ENCODE results near the gene CLDN9.

Gene CLDN9

DNA sequence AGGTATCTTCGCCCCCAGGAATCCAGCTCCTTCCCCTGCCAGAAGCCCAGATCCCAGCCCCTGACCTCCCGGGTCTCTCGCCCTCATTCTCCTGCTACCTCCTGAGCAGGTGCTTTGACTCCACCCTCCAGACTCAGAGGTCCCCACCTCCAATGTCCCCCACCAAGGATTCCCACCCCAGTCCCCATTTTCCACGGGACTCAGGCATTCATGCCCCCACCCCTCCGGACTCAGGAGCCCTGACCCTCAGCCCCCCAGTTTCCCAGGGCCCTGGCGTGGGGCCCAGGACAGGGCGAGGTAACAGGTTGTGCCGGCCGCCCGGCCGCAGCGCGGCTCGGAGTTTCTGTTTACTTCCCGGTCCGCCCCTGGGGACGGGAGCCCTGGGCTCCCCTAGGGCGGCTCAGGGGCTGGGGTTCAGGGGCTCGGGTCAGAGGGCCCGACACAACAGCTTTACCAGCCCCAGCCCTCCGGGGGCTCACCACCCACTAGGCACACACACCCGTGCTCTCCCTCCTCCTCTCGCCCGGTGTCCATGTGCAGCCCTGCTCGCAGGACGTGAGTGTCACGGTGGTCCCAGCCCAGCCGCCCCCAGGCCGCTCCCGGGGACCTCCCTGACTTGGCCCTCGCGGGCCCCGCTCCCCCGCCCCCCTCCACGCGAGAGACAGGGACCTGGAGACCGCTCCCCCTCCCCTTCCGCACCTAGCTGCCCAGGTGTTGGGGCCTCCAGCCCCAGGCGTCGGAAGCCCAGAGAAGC, 23.4 kb downstream of the CLDN9 start:
- no peaks in the 10 kb centered on the region for H3K36me3 ChIP-seq (ENCODE audit: insufficient read depth, low read length)
- peaks cover 4% of the 10 kb centered on the region; the same call in 1 of the 2 replicates for H3K4me1 ChIP-seq (ENCODE audit: insufficient read depth, low read length)
- H3K9me3 ChIP-seq (ENCODE audit: control insufficient read depth, insufficient read depth, low read length) = no peaks in the 10 kb centered on the region
- H3K9ac ChIP-seq (ENCODE audit: low read depth, low read length) = peak overlapping the region; percentile 35

DNA sequence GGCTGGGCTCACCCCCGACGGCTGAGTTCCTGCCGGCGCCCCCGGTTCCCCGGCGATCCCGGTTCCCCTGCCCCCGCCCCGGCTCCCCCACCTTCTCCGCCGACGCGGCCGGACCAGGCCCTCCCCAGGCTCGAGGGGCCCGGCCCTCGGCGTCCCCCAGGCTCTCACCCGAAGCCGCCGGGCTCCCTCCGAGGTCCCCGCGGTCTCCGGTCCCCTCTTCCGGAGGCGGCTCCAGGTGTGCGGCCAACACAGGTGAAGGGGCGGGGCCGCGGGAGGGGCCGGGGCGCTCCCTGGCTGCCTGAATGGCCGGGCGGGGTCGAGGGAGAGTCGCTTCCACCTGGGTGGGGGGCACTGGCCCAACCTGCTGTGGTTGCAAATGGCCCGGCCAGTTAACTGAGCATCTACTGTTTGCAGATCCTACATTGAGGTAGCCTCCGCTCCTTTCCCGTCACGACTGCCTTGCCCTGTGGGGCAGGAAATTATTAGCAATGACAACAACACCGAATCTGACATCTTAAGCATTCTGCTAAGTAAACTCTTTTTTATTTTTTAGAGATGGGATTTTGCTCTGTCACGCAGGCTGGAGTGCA, 24.1 kb downstream of the CLDN9 start, which contains the start of gene BICDL2:
Gene BICDL2 (minus strand): TSS at position 219 of the 590 bp plus-strand sequence. CDS start 1,448 bp downstream, outside the sequence.
- no peaks in the 10 kb centered on the region for H3K4me1 ChIP-seq (ENCODE audit: insufficient read depth, low read length)
- H3K9ac ChIP-seq (ENCODE audit: low read depth, low read length) = peak within 1 kb of the TSS; percentile 35
- no peaks in the 10 kb centered on the region for H3K36me3 ChIP-seq (ENCODE audit: insufficient read depth, low read length)
- no peaks in the 10 kb centered on the region for H3K9me3 ChIP-seq (ENCODE audit: control insufficient read depth, insufficient read depth, low read length)

DNA sequence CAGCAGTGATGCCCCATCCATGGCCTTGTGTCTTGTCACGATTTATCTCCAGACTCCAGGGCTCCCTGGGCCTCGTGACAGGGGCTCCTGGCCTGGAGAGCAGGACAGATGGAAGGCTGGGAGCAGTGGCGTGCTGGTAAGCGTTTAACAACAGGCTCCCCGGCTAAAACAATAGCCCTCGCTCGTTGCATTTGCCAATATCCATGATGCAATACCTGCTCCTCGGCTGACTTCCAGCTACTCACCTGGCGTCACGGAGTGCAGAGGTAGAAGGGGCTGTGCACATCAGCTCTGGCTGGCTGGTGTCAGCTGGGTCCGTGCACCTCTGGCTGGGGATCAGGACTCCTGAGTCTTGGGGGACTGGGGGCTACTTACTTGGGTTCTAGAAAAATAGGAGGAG, 25.5 kb downstream of the CLDN9 start:
- H3K36me3 ChIP-seq (ENCODE audit: insufficient read depth, low read length) = no peaks in the 10 kb centered on the region
- no peaks in the 10 kb centered on the region for H3K9me3 ChIP-seq (ENCODE audit: control insufficient read depth, insufficient read depth, low read length)
- no peaks in the 10 kb centered on the region for H3K4me1 ChIP-seq (ENCODE audit: insufficient read depth, low read length)
- no peak overlapping the region for H3K9ac ChIP-seq (ENCODE audit: low read depth, low read length)

DNA sequence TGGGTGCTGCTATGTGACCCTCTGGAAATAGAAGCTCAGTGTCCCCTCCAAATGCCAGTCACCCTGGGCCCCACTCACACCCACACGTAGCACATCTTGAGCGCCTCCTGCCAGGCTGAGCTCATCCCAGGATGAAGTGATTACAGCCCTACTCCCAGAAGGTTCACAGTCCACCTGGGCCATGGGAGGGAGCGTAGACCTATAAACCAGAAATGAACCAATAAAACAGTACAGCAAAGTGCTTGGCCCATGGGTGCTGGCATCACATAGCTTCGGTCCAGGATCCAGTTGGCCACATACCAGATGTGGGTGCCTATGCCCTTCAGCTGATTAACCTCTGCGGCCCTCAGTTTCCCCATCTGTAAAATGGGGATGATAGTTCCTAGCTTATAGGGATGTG, 26.2 kb downstream of the CLDN9 start:
- Histone ChIP-seq H3K9ac (ENCODE audit: low read depth, low read length) (no peak overlapping the region), H3K9me3 (ENCODE audit: control insufficient read depth, insufficient read depth, low read length) (no peaks in the 10 kb centered on the region), H3K36me3 (ENCODE audit: insufficient read depth, low read length) (no peaks in the 10 kb centered on the region), H3K4me1 (ENCODE audit: insufficient read depth, low read length) (no peaks in the 10 kb centered on the region)

DNA sequence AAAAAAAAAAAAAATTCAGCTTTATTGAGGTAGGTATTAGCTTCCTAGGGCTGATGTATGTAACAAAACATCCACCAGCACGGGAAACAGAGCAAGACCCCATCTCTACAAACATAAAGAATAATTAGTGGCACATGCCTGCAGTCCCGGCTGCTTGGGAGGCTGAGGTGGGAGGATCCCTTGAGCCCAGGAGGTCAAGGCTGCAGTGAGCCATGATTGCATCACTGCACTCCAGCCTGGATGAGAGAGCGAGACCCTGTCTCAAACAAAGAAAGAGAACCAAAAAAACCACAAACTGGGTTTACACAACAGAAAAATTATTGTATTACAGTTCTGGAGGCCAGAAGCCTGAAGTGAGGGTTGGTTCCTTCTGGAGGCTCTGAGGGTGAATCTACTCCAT, 29.7 kb downstream of the CLDN9 start:
- no peak overlapping the region for H3K9ac ChIP-seq (ENCODE audit: low read depth, low read length)
- H3K36me3 ChIP-seq (ENCODE audit: insufficient read depth, low read length) = no peaks in the 10 kb centered on the region
- H3K4me1 ChIP-seq (ENCODE audit: insufficient read depth, low read length) = no peaks in the 10 kb centered on the region
- no peaks in the 10 kb centered on the region for H3K9me3 ChIP-seq (ENCODE audit: control insufficient read depth, insufficient read depth, low read length)

DNA sequence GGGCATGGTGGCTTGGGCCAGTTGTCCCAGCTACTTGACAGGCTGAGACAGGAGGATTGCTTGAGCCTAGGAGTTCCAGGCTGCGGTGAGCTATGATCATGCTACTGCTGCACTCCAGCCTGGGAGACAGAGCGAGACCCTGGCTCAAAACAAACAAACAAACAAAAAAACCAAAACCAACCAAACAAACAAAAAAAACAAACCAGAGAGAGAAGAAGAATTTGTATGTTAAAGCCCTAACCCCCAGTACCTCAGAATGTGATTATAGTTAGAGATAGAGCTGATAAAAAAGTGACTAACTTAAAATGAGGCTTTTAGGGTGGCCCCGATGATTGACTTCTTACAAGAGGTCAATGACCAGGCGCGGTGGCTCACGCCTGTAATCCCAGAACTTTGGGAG, 32.0 kb downstream of the CLDN9 start:
- Histone ChIP-seq H3K9ac (ENCODE audit: low read depth, low read length) (no peak overlapping the region), H3K9me3 (ENCODE audit: control insufficient read depth, insufficient read depth, low read length) (no peaks in the 10 kb centered on the region), H3K4me1 (ENCODE audit: insufficient read depth, low read length) (no peaks in the 10 kb centered on the region), H3K36me3 (ENCODE audit: insufficient read depth, low read length) (no peaks in the 10 kb centered on the region)

DNA sequence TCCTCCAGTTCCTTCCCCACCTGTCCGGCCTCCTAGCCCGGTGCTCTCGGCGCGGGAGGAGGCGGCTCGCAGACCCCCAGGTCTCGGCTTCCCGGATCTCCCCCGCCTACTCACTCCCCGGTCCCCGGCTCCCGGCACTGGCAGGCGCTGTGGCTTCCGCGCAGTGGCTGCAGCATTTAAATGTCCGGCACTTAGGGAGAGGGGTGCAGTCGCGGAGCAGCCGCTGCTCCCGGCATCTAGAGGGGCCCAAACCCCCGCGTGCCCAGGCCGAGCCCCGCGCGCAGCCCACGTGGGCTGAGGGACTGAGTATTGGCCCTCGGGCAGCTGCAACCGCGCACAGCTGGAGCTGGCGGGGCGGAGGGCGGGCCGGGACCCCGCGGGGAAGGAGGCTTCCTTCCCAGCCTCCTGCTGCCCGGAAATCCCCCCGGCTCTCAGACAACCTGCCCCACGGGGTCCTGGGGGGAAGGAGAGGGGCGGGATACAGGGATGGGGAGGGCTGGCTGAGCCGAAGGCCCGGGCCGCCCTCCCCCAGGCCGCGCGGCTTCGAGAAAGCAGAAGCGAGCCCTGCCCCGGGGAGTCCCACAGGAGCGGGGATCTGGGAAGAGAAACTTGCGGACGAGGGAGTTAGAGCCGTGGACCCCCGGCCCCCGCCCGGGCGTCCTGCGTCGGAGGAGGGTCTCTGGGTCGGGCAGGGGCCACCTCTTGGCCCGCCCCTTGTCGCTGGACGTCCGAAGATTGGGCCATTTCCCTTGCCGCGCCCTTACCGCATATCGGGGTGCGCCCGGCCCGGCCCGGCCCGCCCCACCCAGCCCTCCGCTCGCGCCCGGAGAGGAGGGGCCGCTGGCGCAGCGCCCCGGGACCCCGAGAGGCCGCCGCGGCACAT, 33.3 kb downstream of the CLDN9 start, which contains the start of gene MMP25:
Gene MMP25 (plus strand): TSS at position 804 of the 883 bp plus-strand sequence. CDS start 357 bp downstream, outside the sequence.
- Histone ChIP-seq H3K36me3 (ENCODE audit: insufficient read depth, low read length) (no peaks in the 10 kb centered on the region), H3K9me3 (ENCODE audit: control insufficient read depth, insufficient read depth, low read length) (no peaks in the 10 kb centered on the region), H3K9ac (ENCODE audit: low read depth, low read length) (peak within 1 kb of the TSS; percentile 75), H3K4me1 (ENCODE audit: insufficient read depth, low read length) (no peaks in the 10 kb centered on the region)

DNA sequence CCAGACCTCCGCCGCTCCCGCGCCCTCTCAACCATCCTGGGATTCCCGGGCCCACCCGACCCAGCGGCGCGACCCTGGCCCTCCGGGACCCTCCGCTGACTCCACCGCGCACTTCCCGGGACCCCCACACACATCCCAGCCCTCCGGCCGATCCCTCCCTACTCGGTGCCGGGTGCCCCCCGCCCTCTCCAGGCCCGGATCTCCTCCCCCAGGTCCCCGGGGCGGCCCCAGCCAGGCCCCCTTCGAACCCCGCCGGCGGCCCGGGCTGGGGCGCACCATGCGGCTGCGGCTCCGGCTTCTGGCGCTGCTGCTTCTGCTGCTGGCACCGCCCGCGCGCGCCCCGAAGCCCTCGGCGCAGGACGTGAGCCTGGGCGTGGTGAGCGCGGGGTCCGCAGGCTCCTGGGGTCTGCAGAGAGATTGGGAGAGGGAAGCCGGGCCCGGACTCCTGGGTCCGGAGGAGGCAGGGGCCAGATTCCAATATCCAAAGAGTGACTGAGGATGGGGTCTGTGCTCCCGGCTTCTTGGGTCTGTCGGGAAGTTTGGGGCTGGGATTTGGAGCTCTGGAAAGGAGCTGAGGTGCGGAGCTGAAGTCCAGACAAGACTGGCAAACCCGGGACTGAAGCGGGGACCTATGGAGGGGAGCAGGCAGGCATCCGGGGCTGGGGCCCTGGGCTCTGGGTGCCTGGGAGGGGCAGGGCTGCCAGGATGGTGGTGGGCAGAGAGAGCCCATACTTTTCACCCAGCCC, 34.1 kb downstream of the CLDN9 start:
- no peaks in the 10 kb centered on the region for H3K36me3 ChIP-seq (ENCODE audit: insufficient read depth, low read length)
- peak overlapping the region; percentile 75 for H3K9ac ChIP-seq (ENCODE audit: low read depth, low read length)
- no peaks in the 10 kb centered on the region for H3K9me3 ChIP-seq (ENCODE audit: control insufficient read depth, insufficient read depth, low read length)
- H3K4me1 ChIP-seq (ENCODE audit: insufficient read depth, low read length) = no peaks in the 10 kb centered on the region

DNA sequence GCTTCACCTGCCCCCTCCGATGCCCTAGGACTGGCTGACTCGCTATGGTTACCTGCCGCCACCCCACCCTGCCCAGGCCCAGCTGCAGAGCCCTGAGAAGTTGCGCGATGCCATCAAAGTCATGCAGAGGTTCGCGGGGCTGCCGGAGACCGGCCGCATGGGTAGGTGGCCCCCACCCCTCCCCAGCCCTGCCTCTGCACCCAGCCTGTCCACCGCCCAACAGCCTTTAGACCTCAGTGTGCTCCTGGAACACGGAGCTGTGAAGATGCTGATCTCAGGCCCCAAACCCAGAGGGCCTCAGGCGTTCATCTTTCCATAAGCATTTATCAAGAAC, 34.6 kb downstream of the CLDN9 start:
- H3K9ac ChIP-seq (ENCODE audit: low read depth, low read length) = peak overlapping the region; percentile 75; the same call in 1 of the 2 replicates
- H3K36me3 ChIP-seq (ENCODE audit: insufficient read depth, low read length) = no peaks in the 10 kb centered on the region
- H3K9me3 ChIP-seq (ENCODE audit: control insufficient read depth, insufficient read depth, low read length) = no peaks in the 10 kb centered on the region
- no peaks in the 10 kb centered on the region for H3K4me1 ChIP-seq (ENCODE audit: insufficient read depth, low read length)

DNA sequence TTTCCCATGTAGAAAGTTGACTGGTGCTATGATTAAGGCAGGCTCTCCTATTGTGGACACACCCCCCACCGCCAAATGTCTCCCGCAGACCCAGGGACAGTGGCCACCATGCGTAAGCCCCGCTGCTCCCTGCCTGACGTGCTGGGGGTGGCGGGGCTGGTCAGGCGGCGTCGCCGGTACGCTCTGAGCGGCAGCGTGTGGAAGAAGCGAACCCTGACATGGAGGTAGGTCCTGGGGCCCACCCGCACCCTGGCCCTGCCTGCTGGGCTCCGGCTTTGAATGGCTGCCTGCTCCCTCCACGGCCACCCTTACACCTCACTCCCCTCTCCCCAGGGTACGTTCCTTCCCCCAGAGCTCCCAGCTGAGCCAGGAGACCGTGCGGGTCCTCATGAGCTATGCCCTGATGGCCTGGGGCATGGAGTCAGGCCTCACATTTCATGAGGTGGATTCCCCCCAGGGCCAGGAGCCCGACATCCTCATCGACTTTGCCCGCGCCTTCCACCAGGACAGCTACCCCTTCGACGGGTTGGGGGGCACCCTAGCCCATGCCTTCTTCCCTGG, 37.3 kb downstream of the CLDN9 start:
- Histone ChIP-seq H3K9ac (ENCODE audit: low read depth, low read length) (no peak overlapping the region), H3K9me3 (ENCODE audit: control insufficient read depth, insufficient read depth, low read length) (no peaks in the 10 kb centered on the region), H3K36me3 (ENCODE audit: insufficient read depth, low read length) (no peaks in the 10 kb centered on the region), H3K4me1 (ENCODE audit: insufficient read depth, low read length) (no peaks in the 10 kb centered on the region)

DNA sequence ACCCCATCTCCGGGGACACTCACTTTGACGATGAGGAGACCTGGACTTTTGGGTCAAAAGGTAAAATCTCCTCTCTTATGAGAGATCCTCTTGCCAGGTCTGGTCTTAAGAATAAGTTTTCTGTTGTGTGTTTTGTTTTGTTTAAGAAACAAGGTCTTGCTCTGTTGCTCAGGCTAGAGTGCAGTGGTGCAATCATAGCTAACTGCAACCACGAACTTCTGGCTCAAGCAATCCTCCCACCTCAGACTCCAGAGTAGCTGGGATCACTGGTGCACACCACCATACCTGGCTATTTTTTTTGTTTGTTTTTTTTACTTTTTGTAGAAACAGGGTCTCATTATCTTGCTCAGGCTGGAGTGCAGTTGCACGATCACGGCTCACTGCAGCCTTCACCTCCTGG, 37.8 kb downstream of the CLDN9 start:
- Histone ChIP-seq H3K4me1 (ENCODE audit: insufficient read depth, low read length) (no peaks in the 10 kb centered on the region), H3K36me3 (ENCODE audit: insufficient read depth, low read length) (no peaks in the 10 kb centered on the region), H3K9ac (ENCODE audit: low read depth, low read length) (no peak overlapping the region), H3K9me3 (ENCODE audit: control insufficient read depth, insufficient read depth, low read length) (no peaks in the 10 kb centered on the region)

DNA sequence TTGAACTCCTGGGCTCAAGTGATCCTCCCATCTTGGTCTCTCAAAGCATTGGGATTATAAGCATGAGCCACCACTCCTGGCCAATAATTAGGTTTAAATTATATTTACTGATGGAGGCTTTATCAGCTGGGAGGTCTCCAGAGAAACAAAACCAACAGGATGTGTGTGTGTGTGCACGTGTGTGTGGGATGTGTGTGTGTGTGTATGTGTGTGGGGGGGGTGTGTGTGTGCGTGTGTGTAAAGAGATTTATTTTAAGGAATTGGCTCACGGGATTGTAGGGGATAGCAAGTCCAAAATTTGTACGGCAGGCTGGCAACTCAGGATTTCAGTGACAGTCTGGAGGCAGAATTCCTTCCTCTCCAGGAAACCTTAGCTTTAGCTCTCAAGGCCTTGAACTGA, 38.3 kb downstream of the CLDN9 start:
- Histone ChIP-seq H3K4me1 (ENCODE audit: insufficient read depth, low read length) (no peaks in the 10 kb centered on the region), H3K36me3 (ENCODE audit: insufficient read depth, low read length) (no peaks in the 10 kb centered on the region), H3K9me3 (ENCODE audit: control insufficient read depth, insufficient read depth, low read length) (no peaks in the 10 kb centered on the region), H3K9ac (ENCODE audit: low read depth, low read length) (no peak overlapping the region)

DNA sequence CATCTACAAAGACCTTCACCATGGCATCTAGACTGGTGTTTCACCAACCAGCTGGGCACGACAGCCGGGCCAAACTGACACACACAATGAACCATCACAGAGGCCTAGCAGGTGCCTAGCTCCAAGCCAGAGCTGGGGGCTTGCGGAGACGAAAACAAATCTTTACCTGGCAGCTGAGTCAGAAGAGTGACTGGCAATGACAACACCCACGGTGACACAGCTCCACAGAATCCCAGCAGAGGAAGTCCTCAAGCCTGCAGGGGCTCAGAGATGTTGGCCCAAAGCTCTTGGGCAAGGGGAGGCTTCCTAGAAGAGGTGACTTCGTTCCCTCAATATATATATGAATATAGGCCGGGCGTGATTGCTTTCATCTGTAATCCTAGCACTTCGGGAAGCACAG, 38.8 kb downstream of the CLDN9 start:
- Histone ChIP-seq H3K9ac (ENCODE audit: low read depth, low read length) (no peak overlapping the region), H3K36me3 (ENCODE audit: insufficient read depth, low read length) (no peaks in the 10 kb centered on the region), H3K9me3 (ENCODE audit: control insufficient read depth, insufficient read depth, low read length) (no peaks in the 10 kb centered on the region), H3K4me1 (ENCODE audit: insufficient read depth, low read length) (no peaks in the 10 kb centered on the region)

Data from ES-I3 (cell line).